PFSK-1 (cell line): ENCODE results near the gene UIMC1.

Experiments used
- FOXP2 ChIP-seq: optimal IDR thresholded peaks from 2 replicates; pipeline ENCODE3; 2011; ENCODE audit warnings: borderline replicate concordance, control low read depth, inconsistent platforms; ENCODE audit not compliant: insufficient read depth; ENCODE audit errors: extremely low read length, extremely low read depth
- POLR2AphosphoS5 ChIP-seq: IDR thresholded peaks from 2 replicates; pipeline ENCODE4 v1.6.1; 2012; ENCODE audit warnings: low read depth, mild to moderate bottlenecking, control low read depth, low read length, moderate library complexity
- REST ChIP-seq, 2 experiments: IDR thresholded peaks; 2 replicates each; pipeline versions ENCODE4 v1.6.1 to v1.8.0; 2011 to 2012; ENCODE audit warnings: low read depth in 2 of 2, low read length in 2 of 2, control low read depth in 1 of 2, inconsistent platforms in 1 of 2, mild to moderate bottlenecking in 1 of 2, moderate library complexity in 1 of 2; ENCODE audit not compliant: insufficient read depth in 1 of 2
- SIN3A ChIP-seq: IDR thresholded peaks from 2 replicates; pipeline ENCODE4 v1.6.1; 2012; ENCODE audit warnings: mild to moderate bottlenecking, low read length, moderate library complexity, borderline replicate concordance; ENCODE audit not compliant: insufficient read depth
- TAF1 ChIP-seq: IDR thresholded peaks from 2 replicates; pipeline ENCODE4 v1.6.1; 2012; ENCODE audit warnings: low read length, control low read depth, borderline replicate concordance; ENCODE audit not compliant: insufficient read depth

UIMC1 gene

DNA sequence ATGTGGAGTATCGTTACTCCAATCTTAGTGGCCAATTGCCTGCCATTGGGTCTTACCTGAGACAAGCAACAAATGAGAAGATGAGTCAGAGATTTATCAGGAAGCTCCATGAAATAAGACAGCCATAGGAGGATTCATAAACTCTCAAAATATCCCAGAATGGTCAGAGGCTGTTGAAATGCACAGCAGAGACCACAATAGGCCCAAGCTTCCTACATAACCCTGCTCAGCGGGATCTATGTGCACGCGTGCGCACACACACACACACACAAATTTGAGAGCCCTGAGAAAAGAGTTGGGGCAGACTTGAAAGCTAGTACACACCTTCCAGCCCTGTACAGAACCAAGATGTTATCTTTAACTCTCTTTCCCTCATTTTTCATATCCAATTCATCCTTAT is 9.8 kb downstream of the UIMC1 start:
- TF ChIP-seq REST (IDR thresholded peaks at IDR 0.05; ENCODE audit: insufficient read depth in 1 of 2, low read depth in 2 of 2, low read length in 2 of 2) = no peak
- no peak for TF ChIP-seq TAF1
- TF ChIP-seq SIN3A = no peak
- TF ChIP-seq FOXP2 = no peak
- TF ChIP-seq POLR2AphosphoS5 = no peak

DNA sequence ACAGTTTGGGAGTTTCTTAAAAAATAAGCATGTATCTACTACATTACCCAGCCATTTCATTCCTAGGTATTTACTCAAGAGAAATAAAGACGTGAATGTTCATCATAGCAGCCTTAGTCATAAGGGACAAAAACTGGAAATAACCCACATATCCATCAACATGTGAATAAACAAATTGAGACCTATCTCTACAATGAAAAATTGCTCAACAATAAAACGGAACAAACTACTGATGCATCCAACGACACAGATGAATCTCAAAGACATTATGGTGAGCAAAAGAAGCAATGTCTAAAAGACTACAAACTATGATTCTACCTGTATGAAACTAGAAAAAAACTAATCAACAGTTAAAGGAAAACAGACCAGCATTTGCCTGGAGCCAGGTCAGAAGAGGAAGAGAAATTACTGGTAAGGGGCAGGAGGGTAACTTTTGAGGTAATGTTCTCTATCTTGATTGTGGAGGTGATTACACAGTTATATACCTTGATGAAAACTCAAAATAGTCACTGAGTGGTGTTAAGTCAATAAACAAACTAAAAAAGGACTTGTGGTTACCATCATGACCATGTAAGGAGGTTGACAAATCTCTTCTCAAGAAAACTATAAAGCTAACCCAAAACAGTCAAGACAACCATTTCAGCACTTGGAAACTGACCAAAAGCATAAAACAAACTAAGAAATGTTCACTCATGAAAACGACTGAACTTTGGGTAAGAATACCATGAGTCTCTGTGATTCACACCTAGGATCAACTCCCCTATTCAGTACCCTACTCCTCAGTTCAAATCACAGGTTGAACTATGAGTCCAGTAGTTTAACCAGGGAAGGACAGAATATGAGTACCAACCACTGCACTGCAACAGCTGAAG is 10.4 kb downstream of the UIMC1 start:
- TF ChIP-seq POLR2AphosphoS5 (no peak), REST (IDR thresholded peaks at IDR 0.05; ENCODE audit: insufficient read depth in 1 of 2, low read depth in 2 of 2, low read length in 2 of 2) (no peak), SIN3A (no peak), TAF1 (no peak), FOXP2 (no peak)

DNA sequence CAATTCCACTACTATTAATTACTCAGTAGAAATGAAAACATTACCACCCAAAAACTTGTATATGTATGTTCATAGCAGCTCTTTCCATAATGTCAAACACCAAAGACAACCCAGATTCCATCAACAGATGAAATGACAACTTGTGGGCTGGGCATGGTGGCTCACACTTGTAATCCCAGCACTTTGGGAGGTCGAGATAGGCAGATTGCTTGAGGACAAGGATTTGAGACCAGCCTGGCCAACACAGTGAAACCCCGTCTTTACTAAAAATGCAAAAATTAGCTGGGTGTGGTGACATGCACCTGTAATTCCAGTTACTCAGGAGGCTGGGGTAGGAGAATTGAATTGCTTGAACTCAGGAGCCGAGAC is 11.5 kb downstream of the UIMC1 start:
- TF ChIP-seq FOXP2 (no peak), POLR2AphosphoS5 (no peak), SIN3A (no peak), TAF1 (no peak)

DNA sequence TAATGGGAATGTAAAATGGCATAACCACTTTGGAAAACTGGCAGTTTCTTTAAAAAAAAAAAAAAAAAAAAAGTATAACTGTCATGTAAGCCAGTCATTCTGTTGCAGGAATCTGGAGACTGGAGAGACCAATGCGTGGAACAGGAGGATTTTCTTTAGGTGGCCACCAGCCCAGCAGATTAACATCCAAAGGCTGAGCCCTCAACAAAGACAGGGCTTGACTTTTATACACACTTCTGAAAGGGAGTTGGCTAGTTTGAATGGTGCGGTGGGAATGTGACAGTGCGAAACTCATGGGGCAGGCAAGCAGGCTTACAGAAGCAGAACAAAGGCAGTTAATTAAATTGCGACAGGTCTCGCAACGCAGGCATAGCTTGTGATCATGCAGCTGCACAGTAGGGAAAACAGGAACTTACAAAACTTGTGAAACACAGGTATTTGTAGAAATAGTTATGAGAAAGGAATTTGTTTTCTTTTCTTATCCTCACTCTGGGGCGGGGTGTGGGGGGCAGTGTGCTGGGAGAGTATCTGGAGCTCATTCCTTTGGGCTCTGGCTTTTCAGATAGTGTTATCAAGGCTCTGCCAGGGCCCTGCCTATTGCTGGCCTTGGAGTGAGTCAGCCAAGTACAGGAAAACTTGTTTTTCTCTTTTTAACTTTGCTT is 12.0 kb downstream of the UIMC1 start:
- TF ChIP-seq FOXP2 = no peak
- no peak for TF ChIP-seq REST (IDR thresholded peaks at IDR 0.05; ENCODE audit: insufficient read depth in 1 of 2, low read depth in 2 of 2, low read length in 2 of 2)
- no peak for TF ChIP-seq SIN3A
- no peak for TF ChIP-seq POLR2AphosphoS5
- TF ChIP-seq TAF1 = no peak

DNA sequence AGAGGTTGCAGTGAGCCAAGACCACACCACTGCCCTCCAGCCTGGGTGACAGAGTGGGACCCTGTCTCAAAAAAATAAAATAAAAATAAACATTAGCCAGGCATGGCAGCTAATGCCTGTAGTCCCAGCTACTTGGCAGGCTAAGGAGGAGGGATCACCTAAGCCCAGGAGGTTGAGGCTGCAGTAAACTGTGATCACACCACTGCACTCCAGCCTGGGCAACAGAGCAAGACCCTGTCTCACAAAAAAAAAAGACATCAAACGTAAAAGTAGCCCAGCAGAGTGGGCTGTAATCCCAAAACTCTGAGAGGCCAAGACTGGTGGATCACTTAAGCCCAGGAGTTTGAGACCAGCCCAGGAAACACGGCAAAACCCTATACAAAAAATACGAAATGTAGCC is 19.0 kb downstream of the UIMC1 start:
- TF ChIP-seq POLR2AphosphoS5 (no peak), FOXP2 (no peak), SIN3A (no peak), REST (IDR thresholded peaks at IDR 0.05; ENCODE audit: insufficient read depth in 1 of 2, low read depth in 2 of 2, low read length in 2 of 2) (no peak), TAF1 (no peak)
